Uterus (tissue), 2 donors: ENCODE data around the gene TRIO.
"Not testable (repeated sequence)": the region's sequence is repeated elsewhere in the genome, so short reads cannot be mapped to it uniquely, and the experiment has no call there.

Experiments
- POLR2A ChIP-seq, 2 donors: fragments of 450-650 bp; IDR thresholded peaks; one replicate each; pipeline ENCODE4 v1.6.1; 2016; ENCODE audit warnings: antibody characterized with exemption in 2 of 2, mild to moderate bottlenecking in 1 of 2, moderate library complexity in 1 of 2
- TF ChIP-seq, protein P1 (sequence below), 4 experiments: fragments of 200-600 bp in 2 of 4; fragments of 450-650 bp in 2 of 4; sonication (generic) in 2 of 4; IDR thresholded peaks; one replicate each; pipeline ENCODE4 v1.5.1; 2016 to 2019; ENCODE audit warnings: antibody characterized with exemption in 4 of 4, mild to moderate bottlenecking in 2 of 4, moderate library complexity in 1 of 4

DNA sequence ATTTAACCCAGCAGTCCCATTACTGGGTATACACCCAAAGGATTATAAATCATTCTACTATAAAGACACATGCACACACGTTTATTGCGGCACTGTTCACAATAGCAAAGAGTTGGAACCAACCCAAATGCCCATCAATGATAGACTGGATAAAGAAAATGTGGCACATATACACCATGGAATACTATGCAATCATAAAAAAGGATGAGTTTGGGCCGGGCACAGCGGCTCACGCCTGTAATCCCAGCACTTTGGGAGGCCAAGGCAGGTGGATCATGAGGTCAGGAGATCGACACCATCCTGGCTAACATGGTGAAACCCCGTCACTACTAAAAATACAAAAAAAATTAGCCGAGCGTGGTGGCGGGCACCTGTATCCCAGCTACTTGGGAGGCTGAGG is 249.4 kb downstream of the TRIO start:
- not testable (repeated sequence) for TF ChIP-seq POLR2A (IDR thresholded peaks at IDR 0.05)
- TF ChIP-seq, protein P1, sequence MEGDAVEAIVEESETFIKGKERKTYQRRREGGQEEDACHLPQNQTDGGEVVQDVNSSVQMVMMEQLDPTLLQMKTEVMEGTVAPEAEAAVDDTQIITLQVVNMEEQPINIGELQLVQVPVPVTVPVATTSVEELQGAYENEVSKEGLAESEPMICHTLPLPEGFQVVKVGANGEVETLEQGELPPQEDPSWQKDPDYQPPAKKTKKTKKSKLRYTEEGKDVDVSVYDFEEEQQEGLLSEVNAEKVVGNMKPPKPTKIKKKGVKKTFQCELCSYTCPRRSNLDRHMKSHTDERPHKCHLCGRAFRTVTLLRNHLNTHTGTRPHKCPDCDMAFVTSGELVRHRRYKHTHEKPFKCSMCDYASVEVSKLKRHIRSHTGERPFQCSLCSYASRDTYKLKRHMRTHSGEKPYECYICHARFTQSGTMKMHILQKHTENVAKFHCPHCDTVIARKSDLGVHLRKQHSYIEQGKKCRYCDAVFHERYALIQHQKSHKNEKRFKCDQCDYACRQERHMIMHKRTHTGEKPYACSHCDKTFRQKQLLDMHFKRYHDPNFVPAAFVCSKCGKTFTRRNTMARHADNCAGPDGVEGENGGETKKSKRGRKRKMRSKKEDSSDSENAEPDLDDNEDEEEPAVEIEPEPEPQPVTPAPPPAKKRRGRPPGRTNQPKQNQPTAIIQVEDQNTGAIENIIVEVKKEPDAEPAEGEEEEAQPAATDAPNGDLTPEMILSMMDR (IDR thresholded peaks at IDR 0.05): not testable (repeated sequence)
